ENCODE measurements around the gene CCN5. TPM values are rescaled to one million over a fixed set of nuclear protein-coding genes. Genes with fewer than 3 reads are reported as not detected.

Gene CCN5
- total RNA-seq, 1 donor from 2014 or later = 42.3 TPM

DNA sequence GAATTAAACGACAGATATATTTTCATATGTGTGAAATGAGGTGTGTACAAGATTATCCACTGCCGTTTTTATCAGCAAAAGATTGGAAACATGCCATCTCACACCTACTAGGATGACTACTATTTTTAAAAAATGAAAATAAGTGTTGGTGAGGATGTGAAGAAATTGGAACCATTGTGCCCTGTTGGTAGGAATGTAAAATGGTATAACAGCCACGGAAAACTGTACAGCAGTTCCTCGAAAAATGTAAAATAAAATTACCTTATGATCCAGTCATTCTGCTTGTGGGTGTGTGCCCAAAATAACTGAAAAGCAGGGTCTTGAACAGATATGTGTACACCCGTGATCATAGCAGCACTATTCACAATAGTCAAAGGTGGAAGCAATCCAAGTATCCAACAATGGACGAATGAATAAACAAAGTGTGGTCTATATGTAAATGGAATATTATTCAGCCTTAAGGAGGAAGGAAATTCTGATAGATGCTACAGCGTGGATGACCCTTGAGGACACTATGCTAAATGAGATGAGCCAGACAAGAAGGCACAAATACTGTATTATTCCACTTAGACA is 27.0 kb upstream of the CCN5 start:
- no peak for ATAC-seq
- H3K4me1 ChIP-seq = peaks cover 27% of the 10 kb centered on the region
- DNase-seq = no peak
- TF ChIP-seq, protein P1, sequence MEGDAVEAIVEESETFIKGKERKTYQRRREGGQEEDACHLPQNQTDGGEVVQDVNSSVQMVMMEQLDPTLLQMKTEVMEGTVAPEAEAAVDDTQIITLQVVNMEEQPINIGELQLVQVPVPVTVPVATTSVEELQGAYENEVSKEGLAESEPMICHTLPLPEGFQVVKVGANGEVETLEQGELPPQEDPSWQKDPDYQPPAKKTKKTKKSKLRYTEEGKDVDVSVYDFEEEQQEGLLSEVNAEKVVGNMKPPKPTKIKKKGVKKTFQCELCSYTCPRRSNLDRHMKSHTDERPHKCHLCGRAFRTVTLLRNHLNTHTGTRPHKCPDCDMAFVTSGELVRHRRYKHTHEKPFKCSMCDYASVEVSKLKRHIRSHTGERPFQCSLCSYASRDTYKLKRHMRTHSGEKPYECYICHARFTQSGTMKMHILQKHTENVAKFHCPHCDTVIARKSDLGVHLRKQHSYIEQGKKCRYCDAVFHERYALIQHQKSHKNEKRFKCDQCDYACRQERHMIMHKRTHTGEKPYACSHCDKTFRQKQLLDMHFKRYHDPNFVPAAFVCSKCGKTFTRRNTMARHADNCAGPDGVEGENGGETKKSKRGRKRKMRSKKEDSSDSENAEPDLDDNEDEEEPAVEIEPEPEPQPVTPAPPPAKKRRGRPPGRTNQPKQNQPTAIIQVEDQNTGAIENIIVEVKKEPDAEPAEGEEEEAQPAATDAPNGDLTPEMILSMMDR (IDR thresholded peaks at IDR 0.05) = no peak
- H3K4me3 ChIP-seq = no peak overlapping the region
- H3K36me3 ChIP-seq = no peaks in the 10 kb centered on the region
- no peak overlapping the region for H3K27ac ChIP-seq
- H3K27me3 ChIP-seq (ENCODE audit: low read depth) = no peaks in the 10 kb centered on the region
- H3K9me3 ChIP-seq = no peaks in the 10 kb centered on the region
- intact Hi-C loops (cut with DNase I) = loop anchor here (5.0 kb wide), 1 partner anchor 44 kb away; no protein-coding TSS in a partner anchor

DNA sequence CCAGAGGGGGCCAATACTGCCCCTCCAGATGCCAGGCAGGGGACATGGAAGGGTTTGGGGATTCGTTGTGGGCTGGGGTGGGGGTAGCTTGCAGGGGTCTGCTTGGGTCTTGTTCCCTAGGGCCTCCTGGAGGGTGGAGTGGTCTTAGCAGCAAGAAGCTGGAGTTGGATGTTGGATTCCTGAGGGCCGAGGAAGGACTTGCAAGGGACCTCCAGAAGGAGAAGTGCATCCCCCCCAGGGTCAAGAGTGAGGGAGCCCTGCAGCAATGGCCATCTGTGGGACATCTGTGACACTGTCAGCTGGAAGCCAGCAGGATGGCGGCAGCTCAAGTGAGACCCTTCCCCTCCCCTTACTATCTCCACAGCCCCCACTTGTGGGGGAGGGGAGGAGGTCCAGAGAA is 25.4 kb upstream of the CCN5 start:
- Histone ChIP-seq H3K36me3 (no peaks in the 10 kb centered on the region), H3K4me3 (no peak overlapping the region), H3K27me3 (ENCODE audit: low read depth) (no peaks in the 10 kb centered on the region), H3K9me3 (no peaks in the 10 kb centered on the region), H3K4me1 (peaks cover 21% of the 10 kb centered on the region), H3K27ac (no peak overlapping the region)
- TF ChIP-seq, protein P1 (IDR thresholded peaks at IDR 0.05) = no peak
- ATAC-seq (no peak), DNase-seq (no peak)
- intact Hi-C loops (cut with DNase I) = loop anchor here (5.0 kb wide), 1 partner anchor 42 kb away; no protein-coding TSS in a partner anchor

GRCh38 chr20:44690781-44691423 is 24.3 kb upstream of the CCN5 start:
- DNase-seq (no peak), ATAC-seq (no peak)
- peaks cover 17% of the 10 kb centered on the region for H3K4me1 ChIP-seq
- no peaks in the 10 kb centered on the region for H3K27me3 ChIP-seq (ENCODE audit: low read depth)
- H3K9me3 ChIP-seq = no peaks in the 10 kb centered on the region
- TF ChIP-seq, protein P1 (IDR thresholded peaks at IDR 0.05) = no peak
- H3K36me3 ChIP-seq = no peaks in the 10 kb centered on the region
- H3K4me3 ChIP-seq = no peak overlapping the region
- intact Hi-C loops (cut with DNase I) = no loop called here
- peak overlapping the region; percentile 54 for H3K27ac ChIP-seq

DNA sequence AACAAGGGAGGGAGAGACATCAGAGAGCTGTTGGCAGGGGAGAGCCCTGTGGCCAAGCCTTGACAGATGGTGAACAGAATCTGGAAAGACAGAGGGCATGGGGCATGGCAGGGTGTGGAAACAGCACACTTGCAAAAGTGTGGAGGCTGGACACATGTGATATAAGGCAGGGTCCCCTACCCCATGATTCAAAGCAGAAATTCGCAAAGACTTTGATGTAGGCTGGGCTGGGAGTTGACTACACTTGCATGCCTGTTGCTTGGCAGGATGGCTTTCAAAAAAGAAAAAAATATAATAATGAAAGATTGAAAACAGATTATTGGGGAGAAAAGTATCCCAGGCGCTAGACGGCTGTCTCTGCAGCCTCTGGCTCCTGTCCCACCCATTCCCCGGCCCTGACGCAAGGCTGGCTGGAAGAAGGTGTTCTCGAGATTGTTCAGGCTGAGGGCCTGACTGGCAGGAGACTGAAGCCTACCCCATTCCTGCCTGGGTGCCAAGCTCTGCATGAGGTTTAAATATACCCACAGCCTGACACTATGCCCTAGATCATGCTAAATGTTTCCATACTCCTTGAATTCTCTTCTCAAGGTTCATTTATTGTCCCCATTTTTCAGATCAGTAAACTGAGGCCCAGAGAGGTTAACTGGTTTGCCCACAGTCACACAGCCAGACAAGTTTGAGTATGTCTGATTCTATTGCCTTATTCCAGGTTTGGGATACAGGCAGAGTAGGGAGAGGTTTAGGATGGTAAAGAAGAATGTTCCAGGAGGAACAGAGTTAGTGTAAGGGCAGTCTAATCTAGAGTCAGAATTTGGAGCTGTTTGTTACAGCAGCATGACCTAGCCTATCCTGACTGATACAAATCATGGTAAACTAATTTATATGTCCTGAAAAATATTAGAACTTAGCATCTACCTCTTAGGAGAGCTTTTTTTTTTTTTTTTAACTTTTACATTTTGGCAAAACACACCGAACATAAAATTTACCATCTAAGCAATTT is 23.4 kb upstream of the CCN5 start:
- Histone ChIP-seq H3K9me3 (no peaks in the 10 kb centered on the region), H3K4me3 (no peak overlapping the region), H3K36me3 (no peaks in the 10 kb centered on the region), H3K27me3 (ENCODE audit: low read depth) (no peaks in the 10 kb centered on the region), H3K27ac (peak overlapping the region; percentile 69), H3K4me1 (peaks cover 26% of the 10 kb centered on the region)
- TF ChIP-seq, protein P1 (IDR thresholded peaks at IDR 0.05) = no peak
- ATAC-seq (peak; percentile 47 to 72), DNase-seq (no peak)
- intact Hi-C loops (cut with DNase I) = no loop called here

DNA sequence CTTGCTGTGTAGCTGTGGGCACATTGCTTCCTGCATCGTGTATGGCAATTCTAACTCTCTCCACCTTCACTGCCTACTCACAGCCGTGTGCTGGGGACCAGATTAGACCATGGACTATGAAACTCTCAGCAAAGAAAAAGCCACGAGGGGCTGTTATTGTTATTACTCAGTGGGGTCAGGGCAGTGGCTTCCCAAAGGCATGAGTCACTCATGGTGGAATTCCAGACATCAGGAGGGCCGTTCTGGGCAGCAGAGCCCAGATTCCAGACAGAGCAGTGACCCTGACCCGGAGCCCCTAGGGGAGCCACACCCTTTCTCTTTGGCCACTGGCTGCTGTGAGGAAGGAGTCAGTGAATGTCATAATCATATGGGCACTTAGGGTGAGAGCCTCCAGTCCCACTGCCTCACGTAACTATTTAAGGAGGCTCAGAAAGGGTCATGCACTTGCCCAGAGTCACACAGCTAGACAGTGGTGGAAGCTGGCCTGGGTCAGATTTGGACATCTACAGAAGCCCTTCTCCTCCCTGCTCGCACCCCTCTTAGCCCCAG is 22.2 kb upstream of the CCN5 start:
- Histone ChIP-seq H3K4me3 (no peak overlapping the region), H3K4me1 (peaks cover 26% of the 10 kb centered on the region), H3K27me3 (ENCODE audit: low read depth) (no peaks in the 10 kb centered on the region), H3K36me3 (no peaks in the 10 kb centered on the region), H3K9me3 (no peaks in the 10 kb centered on the region), H3K27ac (peak overlapping the region; percentile 69)
- DNase-seq (no peak), ATAC-seq (peak; percentile 82 to 85)
- intact Hi-C loops (cut with DNase I) = no loop called here
- TF ChIP-seq, protein P1 (IDR thresholded peaks at IDR 0.05) = no peak

Measured in lower lobe of right lung (tissue), 2 donors.